Measurements from ENCODE around the gene ALS2.

GRCh38 chr2:201785135-201785534, 4.4 kb upstream of the ALS2 start:
- TF ChIP-seq, protein P1, sequence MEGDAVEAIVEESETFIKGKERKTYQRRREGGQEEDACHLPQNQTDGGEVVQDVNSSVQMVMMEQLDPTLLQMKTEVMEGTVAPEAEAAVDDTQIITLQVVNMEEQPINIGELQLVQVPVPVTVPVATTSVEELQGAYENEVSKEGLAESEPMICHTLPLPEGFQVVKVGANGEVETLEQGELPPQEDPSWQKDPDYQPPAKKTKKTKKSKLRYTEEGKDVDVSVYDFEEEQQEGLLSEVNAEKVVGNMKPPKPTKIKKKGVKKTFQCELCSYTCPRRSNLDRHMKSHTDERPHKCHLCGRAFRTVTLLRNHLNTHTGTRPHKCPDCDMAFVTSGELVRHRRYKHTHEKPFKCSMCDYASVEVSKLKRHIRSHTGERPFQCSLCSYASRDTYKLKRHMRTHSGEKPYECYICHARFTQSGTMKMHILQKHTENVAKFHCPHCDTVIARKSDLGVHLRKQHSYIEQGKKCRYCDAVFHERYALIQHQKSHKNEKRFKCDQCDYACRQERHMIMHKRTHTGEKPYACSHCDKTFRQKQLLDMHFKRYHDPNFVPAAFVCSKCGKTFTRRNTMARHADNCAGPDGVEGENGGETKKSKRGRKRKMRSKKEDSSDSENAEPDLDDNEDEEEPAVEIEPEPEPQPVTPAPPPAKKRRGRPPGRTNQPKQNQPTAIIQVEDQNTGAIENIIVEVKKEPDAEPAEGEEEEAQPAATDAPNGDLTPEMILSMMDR (IDR thresholded peaks at IDR 0.05) = no peak
- TF ChIP-seq POLR2A (IDR thresholded peaks at IDR 0.05) = no peak
